ENCODE data around the gene UROC1.

GRCh38 chr3:126501054-126501453 lies 16.5 kb downstream of the UROC1 start:
- no peak for TF ChIP-seq SUZ12 (IDR thresholded peaks at IDR 0.05; ENCODE audit: extremely low read depth, insufficient read depth, insufficient read length)
- no peak for TF ChIP-seq ZNF274 (IDR thresholded peaks at IDR 0.05; ENCODE audit: low read depth, low read length)

All from NT2/D1 (cell line).